Suprapubic skin (tissue), 4 donors: ENCODE results near the gene RAB3A. TPM values are rescaled to one million over a fixed set of nuclear protein-coding genes. Genes with fewer than 3 reads are reported as not detected.

Experiments used
- DNase-seq, 2 donors: peaks; one replicate each; pipeline ENCODE4 v3.0.0-alpha.2; 2019; ENCODE audit warnings: low spot score in 2 of 2
- H3K27ac ChIP-seq: fragments of 200-600 bp; sonication (generic); one replicate; pipeline ENCODE4 v1.5.1; 2019
- H3K27me3 ChIP-seq: fragments of 200-600 bp; sonication (generic); one replicate; pipeline ENCODE4 v1.5.1; 2019
- H3K36me3 ChIP-seq: fragments of 200-600 bp; sonication (generic); one replicate; pipeline ENCODE4 v1.5.1; 2019
- H3K4me1 ChIP-seq: fragments of 200-600 bp; sonication (generic); one replicate; pipeline ENCODE4 v1.5.1; 2019
- H3K4me3 ChIP-seq: fragments of 200-600 bp; sonication (generic); one replicate; pipeline ENCODE4 v1.5.1; 2019; ENCODE audit warnings: mild to moderate bottlenecking
- H3K9me3 ChIP-seq: fragments of 200-600 bp; sonication (generic); one replicate; pipeline ENCODE4 v1.5.1; 2019
- CTCF ChIP-seq, 2 donors: fragments of 200-600 bp in 1 of 2; fragments of 450-650 bp in 1 of 2; sonication (generic) in 1 of 2; IDR thresholded peaks; one replicate each; pipeline ENCODE4 v1.5.1; 2016 to 2019; ENCODE audit warnings: antibody characterized with exemption in 2 of 2, mild to moderate bottlenecking in 1 of 2, moderate library complexity in 1 of 2
- EP300 ChIP-seq: sonication (generic); formaldehyde crosslinking; IDR thresholded peaks from one replicate; pipeline ENCODE4 v1.6.1; 2017; ENCODE audit warnings: antibody characterized with exemption
- POLR2A ChIP-seq, 2 donors: fragments of 450-650 bp; IDR thresholded peaks; one replicate each; pipeline ENCODE4 v1.6.1; 2017; ENCODE audit warnings: antibody characterized with exemption in 2 of 2, mild to moderate bottlenecking in 2 of 2, moderate library complexity in 2 of 2
- POLR2AphosphoS5 ChIP-seq, 3 donors: sonication (generic); formaldehyde crosslinking; IDR thresholded peaks; one replicate each; pipeline ENCODE4 v1.6.1; 2017; ENCODE audit warnings: antibody characterized with exemption in 3 of 3
- WGBS: methylation state at CpG from one replicate; pipeline ENCODE4 v1.1.5; 2018; 5-methylcytosine and 5-hydroxymethylcytosine counted together
- total RNA-seq, 4 donors: library from RNA; depleted of rRNA; stranded (reverse); fragments of >200 nt; gene quantifications; one replicate each; pipeline ENCODE4 v1.1.0, GENCODE V29; 2016

RAB3A gene
- total RNA-seq, 4 donors from 2014 or later, result 1.9 to 5.3 (median 1.9) TPM

GRCh38 chr19:18153556-18154134, 50.2 kb downstream of the RAB3A start:
- H3K27me3 ChIP-seq, result no peaks in the 10 kb centered on the region
- DNase-seq, result peak in 1 of 2 donors; percentile 82
- no peak for TF ChIP-seq POLR2AphosphoS5 (IDR thresholded peaks at IDR 0.05)
- TF ChIP-seq CTCF (IDR thresholded peaks at IDR 0.05), result no peak
- TF ChIP-seq EP300, result no peak
- no peak for TF ChIP-seq POLR2A (IDR thresholded peaks at IDR 0.05)

GRCh38 chr19:18152817-18153555, 50.9 kb downstream of the RAB3A start, which contains the start of gene PIK3R2:
Gene PIK3R2, plus strand, starts transcription at chr19:18153163. Its CDS starts 2,717 bp downstream, at chr19:18155880.
- peak within 1 kb of the TSS; percentile 76 for H3K4me3 ChIP-seq
- H3K27ac ChIP-seq, result peak within 1 kb of the TSS; percentile 71
- DNase-seq, result peak; percentile 99 to 100
- no peaks in the 10 kb centered on the region for H3K36me3 ChIP-seq
- H3K27me3 ChIP-seq, result no peaks in the 10 kb centered on the region
- no peak for TF ChIP-seq EP300
- TF ChIP-seq POLR2AphosphoS5 (IDR thresholded peaks at IDR 0.05), result peak in 1 of 3 donors; percentile 1
- WGBS, result no CpG with 5 or more reads among the region's 86 CpGs
- peaks cover 57% of the 10 kb centered on the region for H3K4me1 ChIP-seq
- no peaks in the 10 kb centered on the region for H3K9me3 ChIP-seq

More at GRCh38 chr19:18153556-18154134, 50.2 kb downstream of the RAB3A start:
- H3K4me3 ChIP-seq, result peak overlapping the region; percentile 76
- H3K9me3 ChIP-seq, result no peaks in the 10 kb centered on the region
- 6% methylated on average over 4 of the region's 38 CpGs for WGBS
- peak overlapping the region; percentile 71 for H3K27ac ChIP-seq
- no peaks in the 10 kb centered on the region for H3K36me3 ChIP-seq
- peaks cover 64% of the 10 kb centered on the region for H3K4me1 ChIP-seq

- peak; percentile 98 to 99 for DNase-seq
- no peak for TF ChIP-seq POLR2A (IDR thresholded peaks at IDR 0.05)
- TF ChIP-seq POLR2AphosphoS5 (IDR thresholded peaks at IDR 0.05), result peak in 1 of 3 donors; percentile 6
- TF ChIP-seq CTCF (IDR thresholded peaks at IDR 0.05), result peak; percentile 55 to 76
- Histone ChIP-seq H3K9me3 (no peaks in the 10 kb centered on the region), H3K27ac (peak overlapping the region; percentile 71), H3K27me3 (no peaks in the 10 kb centered on the region), H3K36me3 (peaks cover under 1% of the 10 kb centered on the region), H3K4me1 (peaks cover 52% of the 10 kb centered on the region), H3K4me3 (peak overlapping the region; percentile 76)
- 0% methylated on average over 18 of the region's 22 CpGs for WGBS
Observed at GRCh38 chr19:18152442-18152816, 51.4 kb downstream of the RAB3A start.

GRCh38 chr19:18150776-18151624, 52.8 kb downstream of the RAB3A start:
- H3K36me3 ChIP-seq, result peaks cover 5% of the 10 kb centered on the region
- TF ChIP-seq POLR2AphosphoS5 (IDR thresholded peaks at IDR 0.05) (no peak), CTCF (IDR thresholded peaks at IDR 0.05) (no peak), EP300 (no peak), POLR2A (IDR thresholded peaks at IDR 0.05) (no peak)
- H3K27ac ChIP-seq, result no peak overlapping the region
- H3K9me3 ChIP-seq, result no peaks in the 10 kb centered on the region
- peaks cover 37% of the 10 kb centered on the region for H3K4me1 ChIP-seq
- no peaks in the 10 kb centered on the region for H3K27me3 ChIP-seq
- H3K4me3 ChIP-seq, result no peak overlapping the region
- 89% methylated on average over 17 of the region's 18 CpGs for WGBS
- DNase-seq, result no peak

- Histone ChIP-seq H3K36me3 (peaks cover 20% of the 10 kb centered on the region), H3K27ac (no peak overlapping the region), H3K4me1 (peaks cover 23% of the 10 kb centered on the region), H3K27me3 (no peaks in the 10 kb centered on the region), H3K4me3 (no peak overlapping the region), H3K9me3 (no peaks in the 10 kb centered on the region)
- TF ChIP-seq CTCF (IDR thresholded peaks at IDR 0.05) (no peak), EP300 (no peak), POLR2A (IDR thresholded peaks at IDR 0.05) (no peak), POLR2AphosphoS5 (IDR thresholded peaks at IDR 0.05) (no peak)
- 51% methylated on average over 8 of the region's 16 CpGs for WGBS
- DNase-seq, result no peak
Observed at GRCh38 chr19:18149596-18149975, 54.3 kb downstream of the RAB3A start.
